ENCODE measurements around the gene COQ8A. TPM values are rescaled to one million over a fixed set of nuclear protein-coding genes. Genes with fewer than 3 reads are reported as not detected.

COQ8A gene
- polyA plus RNA-seq, 2 of the 4 experiments (the other 2 are of a cell fraction): 10.8 to 12.4 TPM

DNA sequence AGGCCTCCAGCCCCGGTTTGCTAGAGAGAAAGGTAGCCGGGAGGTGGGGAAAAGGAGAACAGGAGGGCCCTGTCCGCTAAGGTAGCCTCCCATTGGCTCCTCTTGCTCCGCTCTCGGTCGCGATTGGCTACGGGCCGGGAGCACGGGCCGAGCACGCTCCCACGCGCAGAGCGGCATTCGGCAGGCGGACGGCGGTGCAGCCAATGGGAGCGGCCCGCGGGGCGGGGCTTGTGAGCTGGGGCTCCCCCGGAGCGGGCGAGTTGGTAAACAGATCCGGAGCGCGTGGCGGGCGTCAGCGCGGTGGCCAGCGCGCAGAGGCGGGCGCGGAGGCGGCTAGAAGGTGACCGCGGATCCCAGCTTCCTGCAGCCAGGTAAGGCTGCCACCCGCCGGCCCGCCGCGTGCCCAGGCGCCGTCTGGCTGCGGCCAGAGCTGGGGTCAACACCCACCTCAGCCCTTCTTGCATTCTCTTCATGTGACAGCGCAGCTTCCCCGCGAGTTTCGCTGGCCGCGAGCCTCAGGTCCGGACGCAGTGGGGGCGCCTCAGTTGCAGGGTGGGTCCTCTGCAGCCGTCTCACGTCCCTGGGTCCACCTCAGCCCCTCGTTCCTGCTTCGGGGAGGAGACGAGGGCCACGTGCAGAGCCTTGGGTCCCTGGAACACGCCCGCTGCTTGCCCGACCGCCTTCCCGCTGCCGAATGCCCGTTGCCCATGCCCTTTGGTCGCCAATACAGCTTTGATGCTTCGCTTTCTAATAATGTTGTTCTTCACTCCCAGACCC, at the start of gene COQ8A (continued):
- TF ChIP-seq RAD21 (conservative IDR thresholded peaks at IDR 0.05 in 1 of 2, IDR thresholded peaks at IDR 0.05 in 1 of 2) (no peak; a peak in 1 of 5 replicates), ZNF302 (CRISPR knock-in tag; IDR thresholded peaks at IDR 0.05) (no peak), CBX8 (IDR thresholded peaks at IDR 0.05) (no peak), RNF2 (IDR thresholded peaks at IDR 0.05; ENCODE audit: borderline replicate concordance, low read depth) (no peak; the same call in 1 of the 2 replicates), EHF (CRISPR knock-in tag; IDR thresholded peaks at IDR 0.05) (no peak)
- TF ChIP-seq, protein P1, sequence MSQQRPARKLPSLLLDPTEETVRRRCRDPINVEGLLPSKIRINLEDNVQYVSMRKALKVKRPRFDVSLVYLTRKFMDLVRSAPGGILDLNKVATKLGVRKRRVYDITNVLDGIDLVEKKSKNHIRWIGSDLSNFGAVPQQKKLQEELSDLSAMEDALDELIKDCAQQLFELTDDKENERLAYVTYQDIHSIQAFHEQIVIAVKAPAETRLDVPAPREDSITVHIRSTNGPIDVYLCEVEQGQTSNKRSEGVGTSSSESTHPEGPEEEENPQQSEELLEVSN (IDR thresholded peaks at IDR 0.05; ENCODE audit: borderline replicate concordance, low read depth): no peak

DNA sequence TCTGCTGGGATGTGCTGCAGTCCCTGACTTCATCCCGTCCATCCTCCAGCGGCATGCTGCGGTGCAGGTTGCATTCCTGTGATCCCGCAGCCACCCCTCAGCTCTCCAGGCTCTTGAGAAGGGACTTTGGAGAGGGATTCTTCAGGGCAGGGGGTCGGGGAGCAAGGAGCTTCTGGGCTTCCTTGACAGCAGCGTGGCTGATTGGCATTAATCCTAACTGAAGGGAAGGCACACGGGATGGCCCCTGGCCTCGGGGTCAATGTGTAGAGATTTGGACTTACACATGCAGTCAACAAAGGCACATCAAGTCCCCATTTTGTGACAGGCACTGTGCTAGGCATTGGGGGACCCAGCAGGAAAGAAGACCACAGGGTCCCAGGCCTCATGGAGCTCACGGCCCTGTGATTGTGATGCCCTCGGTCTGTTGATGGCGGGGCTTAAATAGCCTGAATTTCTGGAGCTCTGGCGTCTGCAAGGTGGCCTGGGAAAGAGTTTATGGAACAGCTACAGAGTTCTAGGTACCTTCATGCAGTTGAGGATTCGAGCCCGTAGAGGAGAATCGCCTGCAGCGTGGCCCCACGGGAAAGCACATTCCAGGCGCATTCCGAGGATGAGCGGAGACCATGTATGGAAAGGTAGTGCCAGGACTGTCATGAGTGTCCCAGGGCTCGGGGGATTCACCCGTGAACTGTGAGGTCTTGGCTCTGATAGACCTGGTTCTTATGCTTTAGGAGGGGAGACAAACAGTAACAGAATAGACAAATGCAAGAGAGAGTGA, 49.6 kb upstream of the COQ8A start:
- no peak overlapping the region for H3K27ac ChIP-seq
- H3K4me2 ChIP-seq: no peak overlapping the region
- H3K9me3 ChIP-seq: no peaks in the 10 kb centered on the region
- H3K4me3 ChIP-seq: no peak overlapping the region
- CTCF ChIA-PET: no interaction called here
- no peaks in the 10 kb centered on the region for H3K4me1 ChIP-seq
- DNase-seq (ENCODE audit: low read depth in 1 of 2, low spot score in 1 of 2) (no peak), ATAC-seq (no peak), FAIRE-seq (no peak)
- TF ChIP-seq, protein P2, sequence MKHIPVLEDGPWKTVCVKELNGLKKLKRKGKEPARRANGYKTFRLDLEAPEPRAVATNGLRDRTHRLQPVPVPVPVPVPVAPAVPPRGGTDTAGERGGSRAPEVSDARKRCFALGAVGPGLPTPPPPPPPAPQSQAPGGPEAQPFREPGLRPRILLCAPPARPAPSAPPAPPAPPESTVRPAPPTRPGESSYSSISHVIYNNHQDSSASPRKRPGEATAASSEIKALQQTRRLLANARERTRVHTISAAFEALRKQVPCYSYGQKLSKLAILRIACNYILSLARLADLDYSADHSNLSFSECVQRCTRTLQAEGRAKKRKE (CRISPR knock-in tag; IDR thresholded peaks at IDR 0.05; ENCODE audit: low read depth): no peak
- TF ChIP-seq FOSL2 (IDR thresholded peaks at IDR 0.05): no peak
- no peak for TF ChIP-seq FOSL2 (CRISPR knock-in tag; IDR thresholded peaks at IDR 0.05)
- no peak for TF ChIP-seq FOSB (CRISPR knock-in tag; IDR thresholded peaks at IDR 0.05)
- TF ChIP-seq HOXB13 (CRISPR knock-in tag; IDR thresholded peaks at IDR 0.05; ENCODE audit: low read depth): no peak
- TF ChIP-seq JUN (IDR thresholded peaks at IDR 0.05): no peak
- TF ChIP-seq KDM5A (IDR thresholded peaks at IDR 0.05): no peak
- TF ChIP-seq, protein P3, sequence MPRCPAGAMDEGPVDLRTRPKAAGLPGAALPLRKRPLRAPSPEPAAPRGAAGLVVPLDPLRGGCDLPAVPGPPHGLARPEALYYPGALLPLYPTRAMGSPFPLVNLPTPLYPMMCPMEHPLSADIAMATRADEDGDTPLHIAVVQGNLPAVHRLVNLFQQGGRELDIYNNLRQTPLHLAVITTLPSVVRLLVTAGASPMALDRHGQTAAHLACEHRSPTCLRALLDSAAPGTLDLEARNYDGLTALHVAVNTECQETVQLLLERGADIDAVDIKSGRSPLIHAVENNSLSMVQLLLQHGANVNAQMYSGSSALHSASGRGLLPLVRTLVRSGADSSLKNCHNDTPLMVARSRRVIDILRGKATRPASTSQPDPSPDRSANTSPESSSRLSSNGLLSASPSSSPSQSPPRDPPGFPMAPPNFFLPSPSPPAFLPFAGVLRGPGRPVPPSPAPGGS (IDR thresholded peaks at IDR 0.05): no peak
- TF ChIP-seq TP53 (CRISPR knock-in tag; IDR thresholded peaks at IDR 0.05): no peak
- TF ChIP-seq ZNF302 (CRISPR knock-in tag; IDR thresholded peaks at IDR 0.05): no peak
- no peak for TF ChIP-seq NR3C1 (IDR thresholded peaks at IDR 0.05)
- TF ChIP-seq ZSCAN20 (CRISPR knock-in tag; IDR thresholded peaks at IDR 0.05): no peak
- TF ChIP-seq SMC3 (IDR thresholded peaks at IDR 0.05): no peak
- TF ChIP-seq, protein P4, sequence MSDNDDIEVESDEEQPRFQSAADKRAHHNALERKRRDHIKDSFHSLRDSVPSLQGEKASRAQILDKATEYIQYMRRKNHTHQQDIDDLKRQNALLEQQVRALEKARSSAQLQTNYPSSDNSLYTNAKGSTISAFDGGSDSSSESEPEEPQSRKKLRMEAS (IDR thresholded peaks at IDR 0.05): no peak
- TF ChIP-seq, protein P5, sequence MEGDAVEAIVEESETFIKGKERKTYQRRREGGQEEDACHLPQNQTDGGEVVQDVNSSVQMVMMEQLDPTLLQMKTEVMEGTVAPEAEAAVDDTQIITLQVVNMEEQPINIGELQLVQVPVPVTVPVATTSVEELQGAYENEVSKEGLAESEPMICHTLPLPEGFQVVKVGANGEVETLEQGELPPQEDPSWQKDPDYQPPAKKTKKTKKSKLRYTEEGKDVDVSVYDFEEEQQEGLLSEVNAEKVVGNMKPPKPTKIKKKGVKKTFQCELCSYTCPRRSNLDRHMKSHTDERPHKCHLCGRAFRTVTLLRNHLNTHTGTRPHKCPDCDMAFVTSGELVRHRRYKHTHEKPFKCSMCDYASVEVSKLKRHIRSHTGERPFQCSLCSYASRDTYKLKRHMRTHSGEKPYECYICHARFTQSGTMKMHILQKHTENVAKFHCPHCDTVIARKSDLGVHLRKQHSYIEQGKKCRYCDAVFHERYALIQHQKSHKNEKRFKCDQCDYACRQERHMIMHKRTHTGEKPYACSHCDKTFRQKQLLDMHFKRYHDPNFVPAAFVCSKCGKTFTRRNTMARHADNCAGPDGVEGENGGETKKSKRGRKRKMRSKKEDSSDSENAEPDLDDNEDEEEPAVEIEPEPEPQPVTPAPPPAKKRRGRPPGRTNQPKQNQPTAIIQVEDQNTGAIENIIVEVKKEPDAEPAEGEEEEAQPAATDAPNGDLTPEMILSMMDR (IDR thresholded peaks at IDR 0.05): no peak
- TF ChIP-seq, protein P6, sequence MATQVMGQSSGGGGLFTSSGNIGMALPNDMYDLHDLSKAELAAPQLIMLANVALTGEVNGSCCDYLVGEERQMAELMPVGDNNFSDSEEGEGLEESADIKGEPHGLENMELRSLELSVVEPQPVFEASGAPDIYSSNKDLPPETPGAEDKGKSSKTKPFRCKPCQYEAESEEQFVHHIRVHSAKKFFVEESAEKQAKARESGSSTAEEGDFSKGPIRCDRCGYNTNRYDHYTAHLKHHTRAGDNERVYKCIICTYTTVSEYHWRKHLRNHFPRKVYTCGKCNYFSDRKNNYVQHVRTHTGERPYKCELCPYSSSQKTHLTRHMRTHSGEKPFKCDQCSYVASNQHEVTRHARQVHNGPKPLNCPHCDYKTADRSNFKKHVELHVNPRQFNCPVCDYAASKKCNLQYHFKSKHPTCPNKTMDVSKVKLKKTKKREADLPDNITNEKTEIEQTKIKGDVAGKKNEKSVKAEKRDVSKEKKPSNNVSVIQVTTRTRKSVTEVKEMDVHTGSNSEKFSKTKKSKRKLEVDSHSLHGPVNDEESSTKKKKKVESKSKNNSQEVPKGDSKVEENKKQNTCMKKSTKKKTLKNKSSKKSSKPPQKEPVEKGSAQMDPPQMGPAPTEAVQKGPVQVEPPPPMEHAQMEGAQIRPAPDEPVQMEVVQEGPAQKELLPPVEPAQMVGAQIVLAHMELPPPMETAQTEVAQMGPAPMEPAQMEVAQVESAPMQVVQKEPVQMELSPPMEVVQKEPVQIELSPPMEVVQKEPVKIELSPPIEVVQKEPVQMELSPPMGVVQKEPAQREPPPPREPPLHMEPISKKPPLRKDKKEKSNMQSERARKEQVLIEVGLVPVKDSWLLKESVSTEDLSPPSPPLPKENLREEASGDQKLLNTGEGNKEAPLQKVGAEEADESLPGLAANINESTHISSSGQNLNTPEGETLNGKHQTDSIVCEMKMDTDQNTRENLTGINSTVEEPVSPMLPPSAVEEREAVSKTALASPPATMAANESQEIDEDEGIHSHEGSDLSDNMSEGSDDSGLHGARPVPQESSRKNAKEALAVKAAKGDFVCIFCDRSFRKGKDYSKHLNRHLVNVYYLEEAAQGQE (IDR thresholded peaks at IDR 0.05): no peak
- TF ChIP-seq, protein P7, sequence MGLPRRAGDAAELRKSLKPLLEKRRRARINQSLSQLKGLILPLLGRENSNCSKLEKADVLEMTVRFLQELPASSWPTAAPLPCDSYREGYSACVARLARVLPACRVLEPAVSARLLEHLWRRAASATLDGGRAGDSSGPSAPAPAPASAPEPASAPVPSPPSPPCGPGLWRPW (IDR thresholded peaks at IDR 0.05): no peak
- POLR2A ChIA-PET: no interaction called here
- 89% methylated on average over 22 of the region's 22 CpGs for WGBS (ENCODE audit: missing lambda C conversion rate)

Measured in A549 (cell line).